ENCODE data around the gene SCD5.

DNA sequence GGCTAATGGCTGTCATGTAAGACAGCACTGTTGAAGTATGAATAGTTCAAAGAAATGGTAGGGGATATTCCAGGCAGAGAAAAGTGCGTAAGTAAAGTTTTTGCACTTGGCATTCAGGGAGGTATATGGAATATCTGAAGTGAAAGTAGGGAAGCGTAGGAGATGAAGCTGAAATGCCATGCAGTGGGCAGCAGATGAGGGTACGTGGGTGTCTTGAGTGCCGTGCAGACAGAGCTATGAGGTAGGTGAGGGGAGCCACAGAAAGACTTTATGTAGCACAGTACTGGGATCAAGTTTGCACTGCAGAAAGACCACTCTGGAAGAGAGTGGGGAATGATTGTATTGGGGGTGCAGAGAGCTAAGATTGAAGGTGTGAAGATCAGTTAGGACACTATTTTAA, 5.2 kb upstream of the SCD5 start:
- TF ChIP-seq, protein P1, sequence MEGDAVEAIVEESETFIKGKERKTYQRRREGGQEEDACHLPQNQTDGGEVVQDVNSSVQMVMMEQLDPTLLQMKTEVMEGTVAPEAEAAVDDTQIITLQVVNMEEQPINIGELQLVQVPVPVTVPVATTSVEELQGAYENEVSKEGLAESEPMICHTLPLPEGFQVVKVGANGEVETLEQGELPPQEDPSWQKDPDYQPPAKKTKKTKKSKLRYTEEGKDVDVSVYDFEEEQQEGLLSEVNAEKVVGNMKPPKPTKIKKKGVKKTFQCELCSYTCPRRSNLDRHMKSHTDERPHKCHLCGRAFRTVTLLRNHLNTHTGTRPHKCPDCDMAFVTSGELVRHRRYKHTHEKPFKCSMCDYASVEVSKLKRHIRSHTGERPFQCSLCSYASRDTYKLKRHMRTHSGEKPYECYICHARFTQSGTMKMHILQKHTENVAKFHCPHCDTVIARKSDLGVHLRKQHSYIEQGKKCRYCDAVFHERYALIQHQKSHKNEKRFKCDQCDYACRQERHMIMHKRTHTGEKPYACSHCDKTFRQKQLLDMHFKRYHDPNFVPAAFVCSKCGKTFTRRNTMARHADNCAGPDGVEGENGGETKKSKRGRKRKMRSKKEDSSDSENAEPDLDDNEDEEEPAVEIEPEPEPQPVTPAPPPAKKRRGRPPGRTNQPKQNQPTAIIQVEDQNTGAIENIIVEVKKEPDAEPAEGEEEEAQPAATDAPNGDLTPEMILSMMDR (IDR thresholded peaks at IDR 0.05) = no peak
- TF ChIP-seq POLR2A (IDR thresholded peaks at IDR 0.05) = no peak

Data from Peyer's patch (tissue), 4 donors.